ENCODE results near the gene LHFPL6. TPM values are rescaled to one million over a fixed set of nuclear protein-coding genes. Genes with fewer than 3 reads are reported as not detected.

LHFPL6 gene
- total RNA-seq, 4 donors from 2014 or later: 1.8 to 14.2 (median 9.0) TPM

GRCh38 chr13:39401046-39401705 lies 201.8 kb downstream of the LHFPL6 start:
- DNase-seq: no peak
- no peaks in the 10 kb centered on the region for H3K27me3 ChIP-seq
- H3K27ac ChIP-seq: no peak overlapping the region
- no peaks in the 10 kb centered on the region for H3K36me3 ChIP-seq
- no peak overlapping the region for H3K4me3 ChIP-seq
- no peaks in the 10 kb centered on the region for H3K4me1 ChIP-seq
- no peaks in the 10 kb centered on the region for H3K9me3 ChIP-seq
- TF ChIP-seq CTCF (IDR thresholded peaks at IDR 0.05) (no peak), POLR2A (IDR thresholded peaks at IDR 0.05) (no peak)

GRCh38 chr13:39399102-39399501 lies 203.9 kb downstream of the LHFPL6 start:
- Histone ChIP-seq H3K27me3 (no peaks in the 10 kb centered on the region), H3K4me1 (no peaks in the 10 kb centered on the region), H3K36me3 (no peaks in the 10 kb centered on the region), H3K9me3 (no peaks in the 10 kb centered on the region), H3K4me3 (no peak overlapping the region), H3K27ac (no peak overlapping the region)
- TF ChIP-seq POLR2A (IDR thresholded peaks at IDR 0.05) (no peak), CTCF (IDR thresholded peaks at IDR 0.05) (no peak)
- DNase-seq: no peak

GRCh38 chr13:39397896-39398265 lies 205.1 kb downstream of the LHFPL6 start:
- no peak overlapping the region for H3K27ac ChIP-seq

GRCh38 chr13:39397226-39397895 lies 205.6 kb downstream of the LHFPL6 start:
- Histone ChIP-seq H3K9me3 (no peaks in the 10 kb centered on the region), H3K27ac (peak overlapping the region in 1 of 4 donors; percentile 28), H3K36me3 (no peaks in the 10 kb centered on the region), H3K27me3 (no peaks in the 10 kb centered on the region), H3K4me1 (no peaks in the 10 kb centered on the region), H3K4me3 (no peak overlapping the region)
- DNase-seq: no peak
- TF ChIP-seq POLR2A (IDR thresholded peaks at IDR 0.05) (no peak), CTCF (IDR thresholded peaks at IDR 0.05) (no peak)

More at GRCh38 chr13:39397896-39398265, 205.1 kb downstream of the LHFPL6 start:
- Histone ChIP-seq H3K27me3 (no peaks in the 10 kb centered on the region), H3K9me3 (no peaks in the 10 kb centered on the region), H3K4me1 (no peaks in the 10 kb centered on the region), H3K4me3 (no peak overlapping the region), H3K36me3 (no peaks in the 10 kb centered on the region)
- DNase-seq: no peak
- TF ChIP-seq POLR2A (IDR thresholded peaks at IDR 0.05) (no peak), CTCF (IDR thresholded peaks at IDR 0.05) (no peak)

GRCh38 chr13:39394796-39395678 lies 208.0 kb downstream of the LHFPL6 start:
- no peak overlapping the region for H3K27ac ChIP-seq
- no peaks in the 10 kb centered on the region for H3K4me1 ChIP-seq
- no peaks in the 10 kb centered on the region for H3K9me3 ChIP-seq
- H3K4me3 ChIP-seq: no peak overlapping the region
- TF ChIP-seq CTCF (IDR thresholded peaks at IDR 0.05): no peak
- TF ChIP-seq POLR2A (IDR thresholded peaks at IDR 0.05): no peak
- DNase-seq: no peak
- no peaks in the 10 kb centered on the region for H3K27me3 ChIP-seq
- H3K36me3 ChIP-seq: no peaks in the 10 kb centered on the region

All from Peyer's patch (tissue), 4 donors.